NCI-H2029 treated with DMSO at 0.1 percent for 48 hours (cell line): ENCODE results near the gene PXK.

ENCODE experiments used
- DNase-seq: peaks from one replicate; lab custom pipeline; 2025; lab: John Stamatoyannopoulos, UW

The PXK gene

DNA sequence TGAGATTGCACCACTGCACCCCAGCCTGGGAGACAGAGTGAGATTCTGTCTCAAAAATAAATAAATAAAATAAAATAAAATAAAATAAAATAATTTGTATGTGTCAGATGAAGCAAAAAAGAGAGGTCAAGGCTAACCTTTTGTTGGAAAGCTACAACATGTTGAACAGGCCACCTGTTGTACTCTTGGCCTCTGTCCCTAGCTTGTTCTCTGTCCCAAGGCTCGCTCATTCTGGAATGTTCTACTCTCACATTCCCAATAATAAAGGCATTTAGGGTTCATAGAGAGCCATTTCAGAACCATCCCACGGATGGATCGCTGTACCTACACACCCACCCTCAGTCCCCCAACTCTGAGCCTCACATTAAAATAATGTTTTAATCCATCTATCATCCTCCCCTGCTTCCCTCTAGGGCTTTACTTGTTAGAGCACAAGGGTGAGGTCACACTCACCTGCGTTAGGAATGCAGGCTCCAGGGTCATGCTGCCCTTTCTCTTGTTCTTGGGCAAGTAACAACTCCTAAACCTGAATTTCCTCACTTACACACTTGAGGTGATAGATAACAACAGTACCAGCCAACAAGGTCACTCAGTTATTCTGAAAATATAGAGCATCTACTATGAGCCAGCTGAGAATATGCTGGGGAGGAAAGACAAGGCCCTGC, 134.3 kb downstream of the PXK start:
- DNase-seq, result no peak

DNA sequence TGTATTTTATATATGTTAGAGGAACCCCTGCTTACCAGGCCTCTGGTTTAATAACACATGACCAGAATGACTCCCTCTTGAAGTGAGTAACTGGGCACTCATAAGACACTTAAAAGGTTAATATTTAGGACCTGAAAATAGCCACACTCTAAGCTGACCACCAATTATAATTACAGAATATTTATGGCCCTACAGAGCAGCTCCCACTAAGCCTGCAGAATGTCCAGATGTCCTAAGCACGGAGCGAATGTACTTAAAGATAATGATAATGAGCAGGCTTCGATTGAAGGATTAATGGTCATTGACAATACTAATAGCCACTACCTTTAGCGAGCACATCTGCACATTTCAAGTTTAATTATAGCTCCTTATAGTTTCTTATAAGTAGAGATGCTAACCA, 136.4 kb downstream of the PXK start:
- no peak for DNase-seq

DNA sequence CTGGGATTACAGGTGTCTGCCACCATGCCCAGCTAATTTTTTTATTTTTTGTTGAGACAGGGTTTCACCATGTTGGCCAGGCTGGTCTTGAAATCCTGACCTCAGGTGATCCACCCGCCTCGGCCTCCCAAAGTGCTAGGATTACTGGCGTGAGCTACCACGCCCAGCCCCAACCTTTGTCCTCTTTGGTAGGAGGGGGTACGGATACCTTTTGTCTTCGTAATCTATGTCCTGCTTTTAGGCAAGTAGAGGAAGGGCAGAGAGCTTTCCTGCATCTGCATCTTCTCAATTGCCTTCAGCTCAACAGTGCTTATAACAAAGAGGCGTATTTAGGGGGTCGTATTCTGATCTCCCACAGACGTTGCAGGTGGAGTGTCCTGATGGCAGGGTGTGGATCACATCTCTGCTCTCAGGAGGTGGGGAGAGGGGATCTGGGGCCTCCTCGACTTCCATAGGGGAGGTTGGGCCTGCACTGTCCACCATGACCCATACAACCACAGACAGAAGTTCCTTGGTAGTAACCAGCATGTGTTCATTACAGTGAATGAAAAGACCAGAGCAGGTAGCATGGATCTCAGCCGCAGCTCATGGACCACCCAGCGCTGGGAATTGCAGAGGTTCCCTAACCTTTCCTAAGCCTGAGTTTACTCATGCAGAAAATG, 137.8 kb downstream of the PXK start:
- no peak for DNase-seq

DNA sequence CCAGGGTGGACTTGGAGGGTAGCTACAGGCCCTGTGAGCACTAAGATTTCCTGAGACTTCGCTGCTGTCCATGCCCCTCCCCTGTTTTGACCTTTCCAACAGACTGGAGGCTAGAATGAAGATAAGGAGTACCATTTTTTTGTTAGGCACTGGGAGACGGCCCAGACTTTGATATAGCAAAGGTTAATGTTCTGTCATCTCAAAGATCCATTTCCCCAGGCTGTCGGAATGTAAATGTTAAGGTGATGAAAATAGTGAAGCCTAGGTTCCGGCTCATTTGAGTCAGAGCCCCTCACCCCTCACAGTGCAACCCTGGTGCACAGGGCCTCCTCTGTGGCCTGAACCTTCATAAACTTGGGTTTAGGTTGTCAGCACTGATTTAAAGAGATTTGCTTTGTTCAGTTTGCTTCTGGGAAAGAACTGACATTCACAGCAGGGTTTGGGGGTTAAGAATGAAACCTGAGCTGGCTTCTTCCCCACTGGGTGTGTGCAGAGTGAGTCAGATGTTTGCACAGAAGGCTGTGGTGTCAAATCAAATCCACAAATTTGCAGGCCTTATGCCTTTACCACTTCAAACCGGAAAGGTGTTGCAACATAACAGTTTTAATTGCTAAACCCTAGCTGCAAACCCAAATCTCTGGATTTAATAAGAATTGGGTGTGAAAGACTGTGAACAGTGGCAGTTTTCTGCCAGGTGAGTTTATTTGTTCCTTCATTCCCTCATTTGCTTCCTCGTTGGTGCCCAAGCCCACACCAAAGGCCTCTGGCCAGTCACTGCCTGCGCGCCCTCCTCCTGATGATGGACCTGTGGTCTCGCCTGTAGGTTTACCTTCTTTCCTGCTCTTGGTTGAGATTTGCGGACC, 138.6 kb downstream of the PXK start:
- peak; percentile 48 for DNase-seq

DNA sequence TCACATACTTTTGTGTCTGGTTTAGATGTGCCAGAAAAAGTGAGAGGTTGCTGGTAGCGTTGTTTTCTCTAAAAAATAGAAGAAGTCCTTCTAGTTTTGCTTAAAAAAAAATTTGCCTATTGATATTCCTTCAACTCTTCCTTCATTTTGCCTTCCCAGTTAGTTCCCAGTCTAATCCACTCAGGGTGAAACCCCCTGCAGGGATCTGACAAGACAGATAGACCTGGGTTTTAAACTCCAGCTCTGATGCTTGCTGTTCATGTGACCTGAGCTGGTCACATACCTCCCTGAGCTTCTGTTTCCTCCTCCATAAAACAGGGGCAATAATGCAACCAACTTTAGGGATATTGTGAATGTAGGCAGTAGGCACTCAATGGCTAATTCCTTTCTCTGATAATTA, 140.6 kb downstream of the PXK start:
- no peak for DNase-seq

DNA sequence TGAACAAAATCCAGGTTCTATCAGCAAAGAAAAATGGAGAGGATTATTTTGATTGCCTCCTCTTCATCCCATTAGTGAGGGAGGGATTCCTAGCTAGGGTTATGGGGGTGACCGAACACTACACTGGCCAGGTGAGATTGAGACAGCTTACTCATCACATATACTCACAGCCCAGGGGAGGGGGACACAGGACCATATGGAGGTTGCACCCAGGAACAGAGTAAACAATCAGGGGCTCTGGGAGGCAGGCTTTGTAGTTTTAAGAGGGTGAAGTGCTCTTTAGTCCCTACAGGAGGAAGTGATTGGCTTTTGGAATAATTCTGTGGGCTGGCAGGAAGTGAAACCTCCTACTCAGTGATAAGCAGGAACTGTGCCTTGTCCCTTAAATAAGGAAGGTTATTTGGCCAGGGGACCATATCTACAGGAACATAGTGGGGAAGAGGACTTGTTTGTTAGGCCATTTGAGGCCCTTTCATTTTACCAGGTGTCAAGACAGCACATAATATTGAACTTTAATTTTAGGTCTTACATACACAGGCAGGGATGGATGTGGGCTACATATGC, 141.7 kb downstream of the PXK start:
- DNase-seq, result no peak

DNA sequence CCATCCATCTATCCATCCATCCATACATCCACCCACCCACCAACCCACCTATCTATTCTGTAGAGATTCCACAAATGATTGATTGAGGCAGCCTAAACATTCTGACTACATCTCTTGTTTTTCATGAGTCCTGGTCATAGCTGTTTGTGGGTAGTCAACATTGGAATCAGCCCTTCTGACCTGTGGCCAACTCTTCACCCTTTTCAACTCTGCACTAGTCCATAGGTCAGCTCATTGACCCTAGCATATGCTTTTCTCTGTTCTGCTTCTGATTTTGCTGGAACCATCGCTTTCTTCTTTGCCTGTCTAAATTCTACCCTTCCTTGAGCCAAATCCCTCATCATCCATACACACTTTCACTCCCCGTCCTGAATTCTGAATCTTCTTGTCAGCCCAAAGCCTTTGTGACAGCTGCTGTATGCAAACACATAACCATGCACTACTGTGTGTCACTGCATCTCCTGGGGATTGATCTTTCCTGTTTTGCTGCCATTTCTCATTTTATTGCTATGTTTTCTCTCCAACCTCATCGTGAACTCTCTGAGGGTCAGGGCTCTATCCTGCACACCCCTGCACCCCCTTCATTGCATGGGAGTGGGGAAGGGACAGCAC, 142.4 kb downstream of the PXK start:
- DNase-seq, result no peak
